SK-N-SH (cell line): Measurements from ENCODE around the gene SERBP1.

Source experiments
- CTCF ChIP-seq: fragments of 200-600 bp; sonication (generic); IDR thresholded peaks from 2 replicates; pipeline ENCODE4 v1.6.1; 2017; ENCODE audit warnings: antibody characterized with exemption, mild to moderate bottlenecking, moderate library complexity
- EZH2phosphoT487 ChIP-seq: fragments of 200-600 bp; sonication (generic); IDR thresholded peaks from 2 replicates; pipeline ENCODE4 v1.6.1; 2017; ENCODE audit warnings: low read depth, mixed run types, mild to moderate bottlenecking, antibody characterized with exemption, moderate library complexity, borderline replicate concordance
- FOXM1 ChIP-seq: IDR thresholded peaks from 2 replicates; pipeline ENCODE4 v1.4.0; 2012; ENCODE audit warnings: low read depth, mild to moderate bottlenecking
- GATA2 ChIP-seq: sonication (generic); formaldehyde crosslinking; IDR thresholded peaks from 2 replicates; pipeline ENCODE4 v1.5.0; 2020; ENCODE audit warnings: mild to moderate bottlenecking, missing genetic modification reagents
- IRF3 ChIP-seq: fragments of 150-350 bp; IDR thresholded peaks from 2 replicates; pipeline ENCODE4 v1.6.1; 2016; ENCODE audit warnings: mild to moderate bottlenecking, low read depth, low read length
- JUND ChIP-seq: IDR thresholded peaks from 2 replicates; pipeline ENCODE4 v1.4.0; 2012
- POLR2AphosphoS5 ChIP-seq: IDR thresholded peaks from 2 replicates; pipeline ENCODE4 v1.6.1; 2012; ENCODE audit warnings: low read depth, low read length
- RCOR1 ChIP-seq: fragments of 150-350 bp; IDR thresholded peaks from 2 replicates; pipeline ENCODE4 v1.6.1; 2017; ENCODE audit warnings: antibody characterized with exemption, low read length
- REST ChIP-seq: IDR thresholded peaks from 2 replicates; pipeline ENCODE4 v1.6.1; 2012; ENCODE audit warnings: mild to moderate bottlenecking, low read depth, low read length, moderate library complexity
- TEAD4 ChIP-seq: IDR thresholded peaks from 2 replicates; pipeline ENCODE4 v1.4.0; 2012; ENCODE audit warnings: mild to moderate bottlenecking, borderline replicate concordance; ENCODE audit not compliant: insufficient read depth
- USF1 ChIP-seq: IDR thresholded peaks from 2 replicates; pipeline ENCODE4 v1.4.0; 2012; ENCODE audit warnings: low read depth, borderline replicate concordance
- YY1 ChIP-seq: IDR thresholded peaks from 2 replicates; pipeline ENCODE4 v1.4.0; 2012; ENCODE audit warnings: low read depth, mild to moderate bottlenecking

- TF ChIP-seq IRF3 (no peak), CTCF (no peak), RCOR1 (no peak), EZH2phosphoT487 (no peak), YY1 (no peak), TEAD4 (no peak), POLR2AphosphoS5 (no peak), REST (no peak), FOXM1 (no peak), GATA2 (no peak), JUND (no peak), USF1 (no peak)
Measured at GRCh38 chr1:67437961-67438360, 7.8 kb upstream of the SERBP1 start.
